ENCODE measurements around the gene ULBP3.
"Not testable (repeated sequence)": the region's sequence is repeated elsewhere in the genome, so short reads cannot be mapped to it uniquely, and the experiment has no call there.

Gene ULBP3

GRCh38 chr6:150038202-150039062, 30.5 kb downstream of the ULBP3 start:
- DNase-seq = no peak

- no peak for DNase-seq
Measured at GRCh38 chr6:150037526-150038201, 31.3 kb downstream of the ULBP3 start.

- no peak for DNase-seq
Measured at GRCh38 chr6:150036081-150036480, 32.8 kb downstream of the ULBP3 start.

GRCh38 chr6:150033207-150033771, 35.6 kb downstream of the ULBP3 start:
- DNase-seq = no peak

- DNase-seq = no peak
Measured at GRCh38 chr6:150032598-150032997, 36.3 kb downstream of the ULBP3 start.

GRCh38 chr6:150030611-150031010, 38.3 kb downstream of the ULBP3 start:
- DNase-seq = no peak

- no peak for DNase-seq
Measured at GRCh38 chr6:150029749-150030148, 39.2 kb downstream of the ULBP3 start.

- no peak for DNase-seq
Measured at GRCh38 chr6:150029276-150029675, 39.6 kb downstream of the ULBP3 start.

GRCh38 chr6:150028799-150029198, 40.1 kb downstream of the ULBP3 start:
- DNase-seq = no peak

- no peak for DNase-seq
Measured at GRCh38 chr6:150027806-150028565, 40.9 kb downstream of the ULBP3 start.

- no peak for DNase-seq
Measured at GRCh38 chr6:150026976-150027805, 41.7 kb downstream of the ULBP3 start.

- DNase-seq = no peak
Measured at GRCh38 chr6:150025201-150025917, 43.6 kb downstream of the ULBP3 start, which contains the start of gene RAET1L. Gene RAET1L, minus strand, starts transcription at chr6:150025532. Its CDS starts 61 bp downstream, at chr6:150025471.

GRCh38 chr6:150024646-150025155, 44.2 kb downstream of the ULBP3 start:
- DNase-seq = no peak

- not testable (repeated sequence) for DNase-seq
Measured at GRCh38 chr6:150024021-150024420, 44.9 kb downstream of the ULBP3 start.

- not testable (repeated sequence) for DNase-seq
Measured at GRCh38 chr6:150021870-150022269, 47.1 kb downstream of the ULBP3 start.

GRCh38 chr6:150018846-150019580, 49.9 kb downstream of the ULBP3 start:
- no peak for DNase-seq

- DNase-seq = not testable (repeated sequence)
Measured at GRCh38 chr6:150017186-150017521, 51.8 kb downstream of the ULBP3 start.

GRCh38 chr6:150016324-150017185, 52.4 kb downstream of the ULBP3 start:
- no peak for DNase-seq

GRCh38 chr6:150015281-150016001, 53.5 kb downstream of the ULBP3 start:
- not testable (repeated sequence) for DNase-seq

Measured in activated CD4-positive, CD25-positive, alpha-beta regulatory T cell treated with anti-CD3 and anti-CD28 coated beads, Interleukin-2, amount 50 U/mL, for 72 hours (primary cell).